HG03139 (cell line): ENCODE data around the gene PCGF5.
"Not testable (repeated sequence)": the region's sequence is repeated elsewhere in the genome, so short reads cannot be mapped to it uniquely, and the experiment has no call there.

Source experiments
- ATAC-seq: cut with Tn5 transposase; IDR thresholded peaks from one replicate; pipeline ENCODE4 v1.9.1; 2021; ENCODE audit not compliant: unreplicated experiment

The PCGF5 gene

DNA sequence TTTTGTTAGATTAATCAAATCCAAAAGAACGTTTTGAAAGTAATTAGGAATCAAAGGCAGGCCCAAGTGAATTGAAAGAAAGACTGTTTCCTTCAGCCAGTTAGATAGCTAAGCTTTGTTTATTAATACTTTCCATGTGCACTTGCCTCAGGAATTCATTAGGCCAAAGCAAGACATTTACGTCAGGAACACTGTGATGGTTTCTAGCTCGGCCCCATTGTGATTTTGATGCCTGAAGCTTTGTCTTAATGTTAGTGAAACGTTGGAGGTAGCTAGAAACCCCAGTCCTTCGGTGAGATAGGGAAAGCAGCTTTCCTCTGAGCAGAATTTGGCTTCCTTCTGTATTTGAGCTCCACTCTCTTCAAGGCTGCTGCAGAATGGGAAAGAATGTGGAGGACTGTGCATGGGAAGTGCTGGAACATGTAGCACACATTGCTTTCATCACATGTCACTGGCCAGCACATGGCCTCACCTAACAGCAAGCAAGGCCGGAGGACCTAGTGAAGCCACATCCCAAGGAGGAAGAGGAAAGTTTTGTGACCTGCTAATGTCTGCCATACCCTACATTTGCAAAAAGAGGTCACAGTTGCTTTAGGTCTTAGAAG lies 64.1 kb downstream of the PCGF5 start:
- ATAC-seq = no peak

DNA sequence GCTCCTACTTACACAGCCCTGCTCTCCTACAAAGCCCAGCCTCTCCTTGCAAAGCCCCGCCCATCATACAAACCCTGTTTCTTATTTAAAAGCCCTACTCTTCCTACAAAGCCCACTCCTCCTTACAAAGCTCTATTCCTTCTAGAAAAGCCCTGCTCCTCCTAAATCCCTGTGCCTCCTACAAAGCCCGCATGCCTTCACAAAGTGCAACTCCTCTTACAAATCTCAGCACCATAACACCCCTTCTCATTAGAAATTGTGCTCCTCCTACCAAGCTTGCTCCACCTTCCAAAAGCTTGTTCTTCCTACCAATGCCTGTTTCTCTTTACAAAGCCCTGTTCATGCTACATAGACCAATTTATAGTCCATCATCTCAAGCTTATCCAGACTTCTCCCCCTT lies 66.1 kb downstream of the PCGF5 start:
- no peak for ATAC-seq

DNA sequence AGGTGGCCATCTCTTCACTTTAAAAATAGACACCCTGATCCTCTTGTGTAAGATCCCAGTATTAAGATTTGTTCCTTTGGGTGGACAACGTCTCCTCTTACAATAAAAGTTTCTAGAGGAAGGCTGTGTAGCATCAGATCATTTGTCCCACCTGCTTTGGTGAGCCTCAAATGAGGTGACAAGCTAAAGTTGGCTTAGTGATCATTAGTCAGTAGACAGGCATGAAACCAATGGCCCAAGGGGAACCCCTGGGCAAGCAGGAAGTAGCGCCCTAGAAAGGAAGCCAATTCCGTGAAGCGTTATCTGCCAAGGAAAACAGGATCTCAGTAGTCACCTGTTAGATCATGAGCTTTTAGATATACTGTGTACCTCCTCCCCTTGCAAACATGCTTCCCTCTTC lies 66.8 kb downstream of the PCGF5 start:
- no peak for ATAC-seq

DNA sequence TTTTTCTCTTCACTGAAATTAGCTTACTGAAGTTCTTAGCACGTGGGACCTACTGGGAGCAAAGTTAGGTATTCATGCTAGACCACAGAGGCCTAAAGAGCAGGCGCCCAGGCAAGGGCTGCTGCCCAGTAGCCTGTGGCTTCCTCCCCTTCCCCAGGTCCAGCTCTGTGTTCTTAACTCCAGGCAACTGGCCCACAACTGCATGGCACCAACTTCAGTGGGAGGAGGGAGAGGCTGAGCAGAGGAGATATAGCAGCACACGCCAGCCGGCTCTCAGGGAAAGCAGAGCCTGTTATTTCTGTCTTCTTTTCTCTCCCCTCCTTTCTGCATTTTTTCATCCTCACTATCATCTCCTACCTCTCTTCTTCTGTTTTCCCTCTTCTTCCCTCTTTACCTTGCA lies 67.4 kb downstream of the PCGF5 start:
- no peak for ATAC-seq

DNA sequence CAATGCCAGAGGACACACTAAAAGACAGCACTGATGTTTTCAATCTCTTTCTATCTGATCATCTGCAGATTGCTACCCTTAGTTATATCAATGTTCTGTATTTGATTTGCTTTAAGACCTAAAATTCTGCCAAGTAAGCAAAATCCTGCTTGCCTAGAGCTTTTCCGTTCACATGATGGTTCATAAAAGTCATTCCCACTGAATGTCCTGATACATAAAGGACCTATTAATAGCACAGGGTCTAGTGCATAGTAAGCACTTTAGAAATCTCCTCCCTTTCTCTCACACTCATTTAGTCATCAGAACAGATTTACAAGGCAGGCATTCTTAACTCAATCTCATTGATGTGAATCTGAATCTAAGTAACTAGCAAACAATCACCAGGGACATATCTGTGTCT lies 68.8 kb downstream of the PCGF5 start:
- no peak for ATAC-seq

DNA sequence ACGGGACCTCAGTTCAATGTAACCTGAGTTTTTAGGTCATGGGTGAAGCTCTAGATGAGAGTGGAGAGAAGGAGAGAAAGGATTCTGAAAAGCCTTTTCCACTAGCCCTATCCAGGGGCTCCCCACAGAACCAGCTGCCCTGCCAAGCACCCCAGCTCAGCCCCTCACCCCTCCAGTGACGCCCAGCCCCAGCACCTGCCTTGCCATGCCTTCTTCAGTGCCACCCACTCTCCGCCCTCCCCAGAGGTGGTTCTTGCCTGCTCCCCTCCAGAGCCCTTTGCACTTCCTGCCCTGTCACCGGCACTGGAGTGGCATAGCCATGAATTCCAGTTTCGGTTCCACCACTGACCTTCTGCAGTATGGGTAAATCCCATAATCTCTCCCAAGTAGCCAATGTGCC lies 70.1 kb downstream of the PCGF5 start:
- ATAC-seq = no peak

DNA sequence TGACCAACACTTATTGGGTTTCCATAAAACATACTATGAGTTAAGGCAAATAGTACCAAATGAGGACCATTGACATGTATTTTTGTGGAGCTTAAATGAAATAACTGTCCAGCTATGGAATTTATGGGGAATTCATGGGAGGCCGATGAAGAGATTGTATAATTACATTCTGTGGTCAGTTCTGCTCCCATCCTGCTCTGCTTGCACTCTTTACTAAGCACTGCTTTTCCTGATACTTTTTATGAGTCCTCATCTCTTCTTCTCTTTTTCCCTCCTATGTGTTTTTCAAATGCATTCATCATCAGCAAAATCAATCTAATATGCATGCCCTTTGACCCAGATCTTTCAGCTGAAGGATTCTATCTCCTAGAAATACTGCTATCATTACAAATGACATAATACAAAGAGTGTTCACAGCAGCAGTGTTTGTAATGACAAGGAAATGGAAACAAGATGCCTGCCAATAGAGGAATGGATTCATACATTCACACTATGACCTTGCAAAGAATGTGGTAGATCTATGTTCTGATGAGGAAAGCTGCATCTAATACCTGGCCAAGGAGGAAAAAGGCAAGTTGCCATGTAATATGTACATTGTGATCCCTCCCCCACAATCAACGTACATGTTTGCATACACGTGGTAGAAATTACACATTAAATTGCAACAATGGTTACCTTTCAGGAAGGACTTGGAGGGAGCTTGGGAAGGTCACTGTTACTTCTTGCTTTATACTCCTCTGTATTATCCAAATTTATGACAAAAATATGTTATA lies 73.9 kb downstream of the PCGF5 start:
- no peak for ATAC-seq

DNA sequence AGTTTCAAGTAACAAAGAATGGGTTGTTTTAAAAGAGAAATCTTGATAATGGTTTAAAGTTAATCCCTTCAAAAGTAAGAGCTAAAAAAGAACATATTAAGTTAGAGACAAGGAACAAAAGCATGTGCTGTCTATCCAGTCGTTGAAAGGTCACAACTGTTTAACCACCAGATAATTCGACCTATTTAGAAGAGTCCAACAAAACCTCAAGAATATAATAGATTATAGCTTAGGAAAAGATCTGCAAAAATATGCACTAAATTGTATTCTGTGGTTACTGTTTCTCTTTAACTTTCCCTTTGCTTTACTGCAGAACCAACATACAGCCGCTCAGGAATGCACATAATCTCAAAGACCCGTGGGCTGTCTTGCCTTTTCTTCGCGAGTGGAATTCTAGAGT lies 74.9 kb downstream of the PCGF5 start:
- no peak for ATAC-seq

DNA sequence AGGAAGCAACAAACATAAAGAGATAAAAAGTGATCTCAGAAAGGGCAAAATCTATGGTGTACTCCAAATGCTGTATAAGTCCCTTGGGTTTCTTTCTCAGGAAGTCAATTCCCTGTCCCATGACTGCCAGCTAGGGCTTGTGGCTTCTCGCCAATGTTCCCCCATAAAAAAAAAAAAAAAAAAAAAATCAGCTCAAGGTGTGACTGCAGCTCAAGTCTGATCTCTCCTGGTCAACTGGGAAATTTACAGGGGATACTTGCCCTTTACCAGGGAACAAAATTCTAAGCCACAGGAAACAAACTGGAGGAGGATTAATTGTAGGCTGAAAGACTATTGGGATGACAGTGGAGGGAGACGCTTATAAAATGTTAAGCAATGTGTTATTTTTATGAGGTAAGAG lies 76.0 kb downstream of the PCGF5 start:
- ATAC-seq = no peak

DNA sequence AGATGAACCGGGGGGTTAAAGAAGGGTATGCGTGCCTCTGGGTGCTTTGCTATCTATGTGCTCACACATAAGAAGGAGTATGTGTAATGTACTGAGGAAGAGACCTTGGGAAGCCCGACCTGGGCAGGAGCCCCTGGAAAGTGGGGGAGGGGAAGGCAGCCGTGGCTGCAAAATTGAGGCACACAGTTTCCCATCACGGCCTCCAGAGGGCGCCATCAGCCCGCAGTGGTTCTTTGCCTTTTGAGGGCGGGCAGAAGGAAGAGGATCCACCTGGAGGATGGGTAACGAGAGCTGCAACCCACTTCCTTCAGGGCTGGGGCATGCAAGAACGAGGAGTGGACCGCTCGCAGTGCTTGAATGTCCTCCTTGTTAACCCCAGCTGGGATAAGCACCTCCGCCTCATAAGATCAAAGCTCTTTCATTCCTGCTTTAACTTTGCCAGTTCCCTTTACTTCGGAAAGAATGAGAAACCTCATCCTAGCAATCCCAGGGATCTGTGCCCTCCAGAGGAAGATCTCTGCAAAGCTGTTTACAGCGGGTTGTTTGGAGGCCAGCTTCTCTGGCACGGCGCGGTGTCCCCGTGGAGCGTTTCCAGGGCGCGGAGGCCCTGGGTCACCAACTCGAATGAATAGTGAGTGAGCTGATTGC lies 77.9 kb downstream of the PCGF5 start:
- ATAC-seq = peak; percentile 85

DNA sequence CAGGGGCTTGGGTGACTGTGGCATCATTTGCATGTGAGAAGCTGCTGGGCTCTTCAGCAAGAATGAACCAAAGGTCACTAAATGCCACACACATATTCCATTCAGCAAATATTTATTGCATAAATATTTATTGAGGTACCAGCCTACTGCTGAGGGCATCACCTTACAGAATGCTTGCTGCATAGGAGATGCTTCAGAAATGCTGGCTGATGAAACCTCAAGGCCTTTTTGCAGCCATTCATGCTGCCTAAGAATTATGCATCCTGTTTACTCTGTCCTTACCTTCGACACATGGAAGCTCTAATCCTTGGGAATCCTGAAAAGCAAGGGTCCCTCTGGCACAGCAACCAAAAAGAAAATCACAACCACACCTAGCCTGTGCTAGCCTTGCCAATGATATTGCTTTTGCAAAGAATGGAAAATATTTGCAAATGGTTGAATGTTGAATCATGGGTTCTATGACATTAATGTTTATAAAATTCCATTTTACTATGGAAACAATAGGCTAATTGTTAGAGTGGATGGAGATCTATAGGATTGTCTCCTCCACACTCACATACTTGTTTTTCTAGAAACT lies 79.6 kb downstream of the PCGF5 start:
- ATAC-seq = no peak

DNA sequence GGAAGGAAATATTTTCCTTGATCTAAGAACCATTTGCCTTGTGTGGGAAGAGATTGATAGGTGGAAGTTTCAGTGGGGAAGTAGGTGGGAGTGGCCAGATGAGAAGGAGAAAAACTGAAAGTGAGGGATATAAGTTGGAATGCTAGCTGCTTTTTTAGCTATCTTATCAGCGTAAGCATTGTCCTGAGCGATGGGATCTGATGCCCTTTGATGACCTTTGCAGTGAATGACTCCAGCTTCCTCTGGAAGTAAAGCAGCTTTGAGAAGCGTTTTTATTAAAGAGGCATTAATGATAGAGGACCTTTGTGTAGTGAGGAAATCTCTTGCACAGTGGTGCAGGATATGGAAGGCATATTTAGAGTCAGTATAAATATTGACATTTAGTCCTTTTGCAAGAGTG lies 82.5 kb downstream of the PCGF5 start:
- ATAC-seq = not testable (repeated sequence)

DNA sequence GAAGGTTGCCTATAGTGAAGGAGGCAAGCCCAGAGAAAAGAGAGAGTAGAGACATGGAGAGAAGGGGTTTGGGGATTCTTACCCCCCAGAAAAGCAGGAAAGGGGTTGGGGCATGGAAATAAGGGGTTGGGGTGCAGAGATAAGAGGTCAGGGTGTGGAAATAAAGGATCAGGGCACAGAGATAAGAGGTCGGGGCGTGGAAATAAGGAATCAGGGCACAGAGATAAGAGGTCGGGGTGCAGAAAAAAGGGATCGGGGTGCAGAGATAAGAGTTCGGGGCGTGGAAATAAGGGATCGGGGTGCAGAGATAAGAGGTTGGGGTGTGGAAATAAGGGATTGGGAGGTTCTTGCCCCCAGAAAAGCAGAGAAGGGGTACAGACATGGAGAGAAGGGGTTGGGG lies 85.5 kb downstream of the PCGF5 start:
- ATAC-seq = not testable (repeated sequence)

DNA sequence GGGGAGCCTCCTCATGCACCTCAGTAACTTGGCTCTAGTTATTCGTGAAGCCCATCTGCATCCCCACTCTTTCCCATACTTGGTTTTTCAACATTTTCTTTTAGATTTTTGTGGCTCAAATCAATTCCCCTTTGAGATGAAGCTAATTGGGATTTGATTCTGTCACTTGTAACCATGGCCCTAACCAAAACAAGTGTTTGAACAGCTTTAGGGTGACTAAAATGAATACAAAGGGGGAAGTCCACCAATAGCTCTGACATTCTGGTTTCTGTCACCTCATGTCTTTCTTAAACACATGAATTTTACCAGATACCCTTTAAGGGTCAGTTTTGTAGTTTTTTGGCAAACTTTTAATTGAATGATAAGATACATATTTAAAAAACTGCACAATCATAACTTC lies 87.0 kb downstream of the PCGF5 start:
- ATAC-seq = no peak

DNA sequence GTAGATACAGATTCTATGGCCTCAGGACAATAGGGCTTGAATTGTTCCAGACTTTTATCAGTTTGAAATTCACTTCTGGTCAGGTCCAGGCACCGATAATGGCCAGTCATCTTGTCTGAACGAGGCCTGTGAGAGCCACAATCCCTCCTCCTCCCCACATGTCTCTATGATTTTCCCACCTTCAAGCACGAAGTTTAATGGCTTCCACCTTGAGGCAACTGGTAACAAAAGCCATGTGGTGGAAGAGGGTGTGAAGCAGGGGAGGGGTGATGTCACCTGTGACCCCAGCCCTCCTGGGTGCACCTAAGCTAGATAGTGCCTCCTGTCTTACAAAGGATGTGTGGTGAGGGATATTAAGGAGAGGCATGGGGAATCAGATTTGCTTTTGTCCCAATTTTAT lies 89.2 kb downstream of the PCGF5 start:
- ATAC-seq = no peak

DNA sequence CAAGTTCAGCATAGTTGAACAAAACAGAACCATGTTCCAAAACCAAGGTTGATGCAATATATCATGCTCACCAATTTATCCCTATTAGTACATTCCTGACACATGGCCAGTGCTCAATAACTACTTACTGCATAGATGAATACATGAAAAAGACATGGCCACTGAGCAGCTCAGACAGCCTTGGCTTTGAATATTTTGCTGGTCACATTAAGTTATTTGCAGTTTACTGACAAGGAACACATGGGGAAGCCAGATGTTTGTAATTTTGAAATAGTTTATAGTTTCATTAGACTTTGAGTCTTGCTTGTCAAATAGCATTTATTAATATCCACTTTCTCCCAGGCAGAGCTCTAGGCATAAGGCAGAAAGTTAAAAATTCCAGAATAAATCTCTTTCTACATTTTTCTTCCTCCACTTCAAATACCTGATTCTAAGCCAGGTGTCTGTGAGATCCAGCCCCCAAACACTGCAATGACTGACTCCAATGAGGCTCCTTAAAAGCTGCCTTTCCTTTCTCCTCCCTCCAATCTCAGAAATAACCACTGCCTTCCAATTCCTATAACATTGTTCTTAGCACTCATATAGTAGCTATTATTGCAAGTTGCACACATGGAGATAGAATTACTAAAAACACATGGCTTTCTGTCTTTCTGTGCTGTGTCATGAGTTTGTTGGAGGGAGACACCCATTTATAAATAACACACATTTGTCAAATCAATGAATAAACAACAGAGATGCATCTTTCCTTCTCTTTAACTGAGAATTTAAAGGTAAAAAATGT lies 91.3 kb downstream of the PCGF5 start:
- ATAC-seq = no peak

DNA sequence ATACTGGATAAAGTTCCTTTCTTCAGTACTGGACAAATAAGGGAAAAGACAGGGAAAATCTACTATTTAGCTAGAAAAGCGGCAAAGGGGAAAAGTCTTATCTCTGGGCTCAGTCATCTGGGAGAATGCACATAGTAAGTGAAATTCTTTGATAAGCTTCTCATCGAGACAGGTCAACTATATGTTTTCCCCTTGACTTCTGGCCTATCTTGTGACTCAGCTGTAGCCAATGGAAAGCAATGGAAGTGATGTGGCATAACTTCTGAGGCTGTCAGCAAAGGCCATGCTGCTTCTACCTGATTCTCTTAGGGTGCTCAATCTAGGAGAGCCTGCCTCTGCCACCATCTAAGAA lies 91.9 kb downstream of the PCGF5 start:
- no peak for ATAC-seq

DNA sequence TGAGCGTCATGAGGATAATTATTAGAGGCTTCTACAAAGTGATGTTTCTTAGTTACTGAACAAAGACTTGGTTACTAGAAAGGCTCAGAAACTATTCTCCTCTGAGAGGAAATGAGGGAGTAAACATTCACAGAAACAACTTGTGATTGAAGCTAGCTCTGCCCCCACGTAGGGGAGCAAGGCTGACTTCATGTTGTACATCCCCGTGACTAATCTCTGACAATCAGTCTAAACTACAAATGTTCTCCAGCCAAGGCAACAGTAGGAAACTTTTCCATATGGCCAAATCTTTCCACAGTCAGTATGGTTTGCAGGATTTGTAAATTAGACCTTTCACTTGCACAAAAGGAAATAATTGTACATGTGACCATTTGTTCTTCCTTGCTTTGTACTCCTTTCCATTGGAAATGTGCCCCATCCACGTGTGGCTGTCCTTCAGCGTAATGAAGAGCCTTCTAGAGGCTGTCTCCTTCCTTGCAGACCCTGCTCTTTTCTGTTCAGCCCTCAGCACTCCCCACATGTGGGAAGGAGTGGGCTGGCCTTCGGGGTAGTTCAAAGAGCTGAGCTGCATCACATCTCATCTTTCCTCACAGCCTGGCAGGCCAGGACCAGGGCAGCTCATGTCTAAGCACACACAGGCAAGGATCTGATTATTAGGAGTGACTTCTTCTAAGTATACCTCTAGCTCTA lies 93.5 kb downstream of the PCGF5 start:
- ATAC-seq = no peak

DNA sequence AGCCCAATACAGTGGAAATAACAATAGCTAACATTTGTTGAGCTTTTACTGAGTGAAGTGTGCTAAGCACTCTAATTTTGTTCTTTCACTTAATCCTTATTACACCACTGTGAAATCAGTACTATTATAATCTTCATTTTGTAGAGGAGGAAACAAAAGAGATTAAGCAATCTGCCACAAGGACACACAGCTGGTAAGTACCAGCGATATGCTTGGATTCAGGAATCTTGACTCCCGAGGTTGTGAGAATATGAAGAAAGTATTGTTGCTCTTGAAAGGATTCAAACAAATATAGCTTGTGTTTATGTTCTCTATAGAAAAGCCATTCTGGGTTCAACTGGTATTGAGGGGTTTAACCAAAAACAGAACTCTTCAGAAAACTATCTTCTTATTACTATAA lies 96.0 kb downstream of the PCGF5 start:
- no peak for ATAC-seq

DNA sequence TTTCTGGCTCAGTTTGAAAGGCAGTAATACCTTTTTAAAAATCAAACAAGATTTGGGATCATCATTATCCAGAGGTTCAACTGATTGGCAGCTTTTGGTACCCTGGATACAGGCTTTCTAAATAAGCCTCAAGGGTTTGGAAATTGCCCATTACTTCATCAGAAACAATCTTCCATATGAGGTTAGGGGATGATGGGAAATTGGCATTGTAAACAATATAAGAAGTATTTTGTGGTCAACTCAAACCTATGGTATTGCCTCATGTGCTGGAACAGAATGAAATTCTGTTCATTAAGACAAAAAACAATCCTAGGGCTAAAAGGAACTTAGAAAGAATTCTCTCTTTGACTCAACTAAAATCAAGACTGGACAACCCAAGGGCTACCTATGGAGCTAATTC lies 97.1 kb downstream of the PCGF5 start:
- ATAC-seq = no peak

DNA sequence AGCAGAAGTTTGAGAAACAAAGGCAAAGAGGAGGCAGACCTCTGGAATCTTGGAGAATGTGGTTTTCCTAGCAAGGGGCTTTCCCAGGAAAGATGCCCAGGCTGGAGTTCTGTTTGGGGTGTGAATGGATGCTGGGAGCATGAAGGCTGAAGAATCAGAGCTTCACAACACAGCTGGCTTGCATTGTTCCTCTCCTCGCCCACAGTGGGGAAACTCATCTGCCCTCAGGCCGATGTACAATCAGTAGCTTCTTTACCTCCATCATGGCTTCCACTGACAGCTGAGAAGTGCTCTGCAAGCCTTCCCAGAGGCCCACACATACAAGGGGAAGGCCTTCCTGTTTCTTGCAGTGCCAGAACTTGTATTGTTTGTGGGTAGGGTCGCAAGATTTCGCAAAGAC lies 98.9 kb downstream of the PCGF5 start:
- no peak for ATAC-seq
